Measurements from ENCODE around the gene MYO1G. TPM values are rescaled to one million over a fixed set of nuclear protein-coding genes. Genes with fewer than 3 reads are reported as not detected.
A peak's percentile ranks its signal among the peaks of the same experiment; 100 is the strongest.

Gene MYO1G
- total and polyA plus RNA-seq, 9 of the 15 experiments (the other 6 are each of a cell fraction or from before 2014, with no cell fraction given): 0.03 to 0.62 (median 0.13) TPM; not detected in 1

GRCh38 chr7:44988701-44989100, 9.9 kb upstream of the MYO1G start (continued):
- no peak for TF ChIP-seq RREB1 (CRISPR knock-in tag; IDR thresholded peaks at IDR 0.05)
- TF ChIP-seq ZNF717 (CRISPR knock-in tag; IDR thresholded peaks at IDR 0.05): no peak
- TF ChIP-seq ZBTB9 (CRISPR knock-in tag; IDR thresholded peaks at IDR 0.05): no peak
- no peak for TF ChIP-seq PBX2 (CRISPR knock-in tag; IDR thresholded peaks at IDR 0.05; ENCODE audit: low read depth)
- no peak for TF ChIP-seq PBX2 (tag; conservative IDR thresholded peaks at IDR 0.05; ENCODE audit: low read depth)
- TF ChIP-seq EGR1 (conservative IDR thresholded peaks at IDR 0.05): 0 out of 2 replicates have a peak, but pooled peaks have one; percentile 4
- peak; percentile 15 for TF ChIP-seq MEIS2 (IDR thresholded peaks at IDR 0.05; ENCODE audit: partially characterized antibody)
- TF ChIP-seq GABPB2 (CRISPR knock-in tag; conservative IDR thresholded peaks at IDR 0.05): no peak
- no peak for TF ChIP-seq TSHZ1 (CRISPR knock-in tag; IDR thresholded peaks at IDR 0.05)
- no peak for TF ChIP-seq IRF2 (CRISPR knock-in tag; IDR thresholded peaks at IDR 0.05)
- TF ChIP-seq XRCC3 (IDR thresholded peaks at IDR 0.05): no peak
